ENCODE measurements around the gene PCSK4.

The PCSK4 gene

DNA sequence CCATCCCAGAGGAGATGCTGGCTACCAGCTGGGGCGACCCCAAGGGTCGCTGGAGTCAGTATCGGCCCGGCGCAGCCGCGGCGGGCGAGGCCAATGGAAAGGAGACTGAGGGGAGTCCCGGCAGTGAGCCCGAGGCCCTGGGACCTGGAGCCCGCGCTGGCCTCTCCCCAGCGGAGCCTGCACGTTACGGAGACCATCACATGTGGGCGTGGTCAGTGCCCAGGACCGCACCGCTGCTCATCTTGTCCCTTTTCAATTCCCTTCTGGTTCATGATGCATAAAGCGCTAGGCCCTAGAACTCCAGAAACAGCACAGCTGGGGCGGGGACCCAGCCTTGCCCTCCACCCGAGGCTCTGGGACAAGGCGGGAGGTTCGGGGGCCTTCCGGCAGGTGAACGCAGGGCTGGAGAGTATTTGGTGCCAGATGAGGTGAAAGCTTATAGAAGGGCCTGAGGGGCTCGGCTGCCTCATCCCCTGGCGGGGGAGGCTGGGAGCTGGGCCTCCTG lies 19.1 kb downstream of the PCSK4 start:
- POLR2A ChIA-PET = interaction anchor here (1.1 to 1.2 kb wide), 2 partner anchors 16 to 202 kb away, joined by 3 read pairs; partner anchors contain the start of gene CIRBP
- TF ChIP-seq, protein P1, sequence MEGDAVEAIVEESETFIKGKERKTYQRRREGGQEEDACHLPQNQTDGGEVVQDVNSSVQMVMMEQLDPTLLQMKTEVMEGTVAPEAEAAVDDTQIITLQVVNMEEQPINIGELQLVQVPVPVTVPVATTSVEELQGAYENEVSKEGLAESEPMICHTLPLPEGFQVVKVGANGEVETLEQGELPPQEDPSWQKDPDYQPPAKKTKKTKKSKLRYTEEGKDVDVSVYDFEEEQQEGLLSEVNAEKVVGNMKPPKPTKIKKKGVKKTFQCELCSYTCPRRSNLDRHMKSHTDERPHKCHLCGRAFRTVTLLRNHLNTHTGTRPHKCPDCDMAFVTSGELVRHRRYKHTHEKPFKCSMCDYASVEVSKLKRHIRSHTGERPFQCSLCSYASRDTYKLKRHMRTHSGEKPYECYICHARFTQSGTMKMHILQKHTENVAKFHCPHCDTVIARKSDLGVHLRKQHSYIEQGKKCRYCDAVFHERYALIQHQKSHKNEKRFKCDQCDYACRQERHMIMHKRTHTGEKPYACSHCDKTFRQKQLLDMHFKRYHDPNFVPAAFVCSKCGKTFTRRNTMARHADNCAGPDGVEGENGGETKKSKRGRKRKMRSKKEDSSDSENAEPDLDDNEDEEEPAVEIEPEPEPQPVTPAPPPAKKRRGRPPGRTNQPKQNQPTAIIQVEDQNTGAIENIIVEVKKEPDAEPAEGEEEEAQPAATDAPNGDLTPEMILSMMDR (IDR thresholded peaks at IDR 0.05; ENCODE audit: insufficient read depth, low read length, missing control alignments) = no peak
- no peak for DNase-seq (ENCODE audit: low read depth, low spot score)
- H3K4me3 ChIP-seq (ENCODE audit: low read depth, low read length) = peak overlapping the region; percentile 12
- CTCF ChIA-PET = interaction anchor here (0.7 to 2.0 kb wide), 3 partner anchors 8 to 198 kb away, joined by 3 to 5 read pairs (median 4); no protein-coding TSS in a partner anchor

DNA sequence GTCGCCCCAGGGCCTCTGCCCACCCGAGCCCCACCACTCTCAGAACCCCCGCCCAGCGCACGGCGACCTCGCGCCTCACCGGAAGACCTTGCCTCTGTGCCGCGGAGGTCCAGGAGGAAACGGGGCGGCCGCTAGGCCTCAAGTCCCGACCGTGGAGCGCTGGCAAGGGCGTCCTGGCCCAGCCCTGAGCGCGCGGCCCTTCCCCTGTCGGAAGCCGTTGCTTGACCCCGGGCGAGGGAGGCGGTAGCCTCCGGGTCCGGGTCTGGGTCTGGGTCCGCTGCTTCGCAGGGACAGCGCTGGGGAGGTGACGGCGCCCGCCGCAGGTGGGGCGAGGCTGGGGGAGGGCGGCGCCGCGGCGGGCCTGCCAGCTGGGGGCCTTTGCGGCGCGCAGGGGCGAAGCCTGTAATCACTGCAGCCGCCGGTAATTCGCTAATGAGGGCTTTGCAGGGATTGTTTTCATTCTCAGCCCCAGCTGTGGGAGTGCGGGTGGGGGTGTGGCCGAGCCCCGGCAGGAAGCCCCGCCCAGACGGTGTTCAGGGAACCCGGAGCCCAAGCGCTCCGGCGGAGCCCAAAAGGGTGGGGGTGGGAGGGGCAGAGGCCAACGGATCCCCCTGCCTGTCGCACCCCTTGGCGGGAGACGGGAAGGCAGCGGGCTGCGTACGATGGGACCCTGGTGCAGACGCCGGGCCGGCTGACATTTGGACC lies 19.7 kb downstream of the PCSK4 start:
- H3K4me3 ChIP-seq (ENCODE audit: low read depth, low read length) = peak overlapping the region; percentile 15

DNA sequence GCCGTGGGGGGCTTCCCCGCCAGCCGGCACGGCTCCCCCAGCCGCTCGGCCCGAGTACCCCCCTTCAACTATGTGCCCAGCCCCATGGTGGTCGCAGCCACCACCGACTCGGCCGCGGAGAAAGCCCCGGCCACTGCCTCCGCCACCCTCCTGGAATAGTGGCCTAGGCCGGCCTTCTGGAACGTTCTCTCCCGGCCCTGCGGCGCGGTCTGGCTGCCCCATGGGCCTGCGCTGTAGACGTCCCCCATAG lies 20.2 kb downstream of the PCSK4 start:
- TF ChIP-seq, protein P1 (IDR thresholded peaks at IDR 0.05; ENCODE audit: insufficient read depth, low read length, missing control alignments) = no peak
- ChIA-PET CTCF (no interaction called here), POLR2A (no interaction called here)
- H3K4me3 ChIP-seq (ENCODE audit: low read depth, low read length) = peak overlapping the region; percentile 15; the same call in 1 of the 2 replicates
- no peak for DNase-seq (ENCODE audit: low read depth, low spot score)

More for the DNA sequence above, 19.7 kb downstream of the PCSK4 start:
- TF ChIP-seq, protein P1 (IDR thresholded peaks at IDR 0.05; ENCODE audit: insufficient read depth, low read length, missing control alignments) = no peak
- ChIA-PET CTCF (no interaction called here), POLR2A (interaction anchor here (1.1 kb wide), 1 partner anchor 201 kb away, joined by 3 read pairs; the partner anchor contains the start of gene CIRBP)
- DNase-seq (ENCODE audit: low read depth, low spot score) = no peak

DNA sequence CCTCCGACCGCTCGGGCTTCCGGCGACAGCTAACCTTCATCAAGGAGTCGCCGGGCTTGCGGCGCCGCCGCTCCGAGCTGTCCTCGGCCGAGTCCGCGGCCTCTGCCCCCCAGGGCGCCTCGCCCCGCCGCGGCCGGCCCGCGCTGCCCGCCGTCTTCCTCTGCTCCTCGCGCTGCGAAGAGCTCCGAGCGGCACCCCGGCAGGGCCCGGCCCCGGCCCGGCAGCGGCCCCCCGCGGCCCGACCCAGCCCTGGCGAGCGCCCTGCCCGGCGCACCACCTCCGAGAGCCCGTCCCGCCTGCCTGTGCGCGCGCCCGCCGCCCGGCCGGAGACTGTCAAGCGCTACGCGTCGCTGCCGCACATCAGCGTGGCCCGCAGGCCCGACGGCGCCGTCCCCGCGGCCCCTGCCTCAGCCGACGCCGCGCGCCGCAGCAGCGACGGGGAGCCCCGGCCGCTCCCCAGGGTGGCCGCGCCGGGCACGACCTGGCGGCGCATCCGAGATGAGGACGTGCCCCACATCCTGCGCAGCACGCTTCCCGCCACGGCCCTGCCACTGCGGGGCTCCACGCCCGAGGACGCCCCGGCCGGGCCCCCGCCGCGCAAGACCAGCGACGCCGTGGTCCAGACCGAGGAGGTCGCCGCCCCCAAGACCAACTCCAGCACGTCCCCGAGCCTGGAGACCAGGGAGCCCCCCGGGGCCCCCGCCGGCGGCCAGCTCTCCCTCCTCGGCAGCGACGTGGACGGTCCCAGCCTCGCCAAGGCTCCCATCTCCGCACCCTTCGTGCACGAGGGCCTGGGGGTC lies 20.7 kb downstream of the PCSK4 start:
- POLR2A ChIA-PET = no interaction called here
- H3K4me3 ChIP-seq (ENCODE audit: low read depth, low read length) = peak overlapping the region; percentile 15; the same call in 1 of the 2 replicates
- CTCF ChIA-PET = interaction anchor here (1.2 to 1.7 kb wide), 4 partner anchors 8 to 189 kb away, joined by 5 to 8 read pairs (median 6); no protein-coding TSS in a partner anchor
- no peak for DNase-seq (ENCODE audit: low read depth, low spot score)
- TF ChIP-seq, protein P1 (IDR thresholded peaks at IDR 0.05; ENCODE audit: insufficient read depth, low read length, missing control alignments) = no peak

DNA sequence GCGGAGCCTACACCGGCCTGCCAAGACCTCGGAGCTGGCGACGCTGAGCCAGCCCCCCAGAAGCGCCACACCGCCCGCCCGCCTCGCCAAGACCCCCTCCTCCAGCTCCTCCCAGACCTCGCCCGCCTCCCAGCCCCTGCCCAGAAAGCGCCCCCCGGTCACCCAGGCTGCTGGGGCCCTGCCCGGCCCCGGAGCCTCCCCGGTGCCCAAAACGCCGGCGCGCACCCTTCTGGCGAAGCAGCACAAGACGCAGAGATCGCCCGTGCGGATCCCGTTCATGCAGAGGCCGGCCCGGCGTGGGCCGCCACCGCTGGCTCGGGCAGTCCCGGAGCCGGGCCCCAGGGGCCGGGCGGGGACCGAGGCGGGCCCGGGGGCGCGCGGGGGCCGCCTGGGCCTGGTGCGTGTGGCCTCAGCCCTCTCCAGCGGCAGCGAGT lies 21.3 kb downstream of the PCSK4 start:
- TF ChIP-seq, protein P1 (IDR thresholded peaks at IDR 0.05; ENCODE audit: insufficient read depth, low read length, missing control alignments) = no peak
- DNase-seq (ENCODE audit: low read depth, low spot score) = no peak
- CTCF ChIA-PET = interaction anchor here (1.2 to 1.7 kb wide), 5 partner anchors 9 to 225 kb away, joined by 4 to 8 read pairs (median 6); no protein-coding TSS in a partner anchor
- peak overlapping the region; percentile 15; the same call in 1 of the 2 replicates for H3K4me3 ChIP-seq (ENCODE audit: low read depth, low read length)
- POLR2A ChIA-PET = no interaction called here
